HepG2 (cell line): ENCODE results near the gene EIF4E1B. TPM values are rescaled to one million over a fixed set of nuclear protein-coding genes. Genes with fewer than 3 reads are reported as not detected.

Source experiments
- ATAC-seq: fragments of 200-7000 bp; cut with Tn5 transposase; 3 replicates; pipeline ENCODE4 v1.9.1; 2020; ENCODE audit warnings: mild to moderate bottlenecking, moderate library complexity
- BruUV-seq: library from RNA; stranded (reverse); fragments of 400-500 nt; replicated peaks from 2 replicates; lab custom pipeline; 2021; lab: Mats Ljungman, UMichigan
- CTCF ChIA-PET: fragments of 300-600 bp; formaldehyde crosslinking; extraction: SDS; loops from one replicate; lab custom pipeline; 2021; ENCODE audit warnings: low total read pairs, inconsistent platforms, low intra/inter-chr PET ratio; lab: Yijun Ruan, JAX
- POLR2A ChIA-PET: fragments of 350-600 bp; sonication (Branson Sonifier 250); formaldehyde crosslinking; loops from one replicate; lab custom pipeline; 2020; ENCODE audit warnings: antibody characterized with exemption, inconsistent platforms; lab: Yijun Ruan, JAX
- DNase-seq: peaks from one replicate; pipeline ENCODE4 v3.0.0-alpha.2; 2015; ENCODE audit warnings: low spot score
- FAIRE-seq: peaks from 3 replicates; lab custom pipeline; 2011; peaks lifted over from hg19 to GRCh38; lab: Jason Lieb, UNC
- H2AFZ ChIP-seq: one replicate; pipeline ENCODE4 v1.6.1; 2011; ENCODE audit warnings: low read length, inconsistent platforms
- H3K27ac ChIP-seq: fragments of 300-600 bp; 3 replicates; pipeline ENCODE4 v1.8.0; 2011; ENCODE audit warnings: mixed run types, mild to moderate bottlenecking, mixed read lengths, low read length, inconsistent platforms; ENCODE audit not compliant: insufficient read depth; ENCODE audit errors: extremely low read length
- H3K27me3 ChIP-seq, 2 experiments: fragments of 200-600 bp in 1 of 2; 2 replicates in 1 of 2; 3 replicates in 1 of 2; pipeline versions ENCODE4 v1.6.0 to v1.8.0; 2011; ENCODE audit warnings: low read length in 2 of 2, mild to moderate bottlenecking in 2 of 2, moderate library complexity in 2 of 2, inconsistent platforms in 1 of 2; ENCODE audit not compliant: insufficient read depth in 2 of 2, control insufficient read depth in 1 of 2
- H3K36me3 ChIP-seq, 2 experiments: fragments of 200-600 bp in 1 of 2; replicated peaks in 1 of 2; 2 replicates in 1 of 2; 3 replicates in 1 of 2; pipeline versions ENCODE4 v1.5.1 to v1.8.0; 2011; ENCODE audit warnings: low read length in 2 of 2, inconsistent platforms in 1 of 2; ENCODE audit not compliant: insufficient read depth in 2 of 2, control insufficient read depth in 1 of 2
- H3K4me1 ChIP-seq: 2 replicates; pipeline ENCODE4 v1.5.1; 2012; ENCODE audit warnings: low read length, inconsistent platforms; ENCODE audit not compliant: insufficient read depth
- H3K4me2 ChIP-seq: 2 replicates; pipeline ENCODE4 v1.6.0; 2011; ENCODE audit warnings: low read depth, low read length, inconsistent platforms
- H3K4me3 ChIP-seq, 3 experiments: fragments of 200-600 bp in 1 of 3; sonication (generic), shearing (Covaris generic) in 1 of 3; replicated peaks in 1 of 3; 2 replicates each; pipeline ENCODE4 v1.5.1; 2011 to 2016; ENCODE audit warnings: low read length in 3 of 3, inconsistent platforms in 2 of 3, low read depth in 2 of 3, mild to moderate bottlenecking in 2 of 3, control low read depth in 1 of 3, mixed read lengths in 1 of 3; ENCODE audit not compliant: insufficient read depth in 1 of 3
- H3K79me2 ChIP-seq: one replicate; pipeline ENCODE4 v1.6.1; 2011; ENCODE audit warnings: low read length, inconsistent platforms; ENCODE audit not compliant: insufficient read depth
- H3K9ac ChIP-seq: 2 replicates; pipeline ENCODE4 v1.6.0; 2011; ENCODE audit warnings: mild to moderate bottlenecking, low read depth, low read length, inconsistent platforms; ENCODE audit not compliant: insufficient read depth
- H3K9me3 ChIP-seq: 2 replicates; pipeline ENCODE4 v1.5.1; 2012; ENCODE audit warnings: mild to moderate bottlenecking, low read length
- H4K20me1 ChIP-seq: 2 replicates; pipeline ENCODE4 v1.6.0; 2011; ENCODE audit warnings: inconsistent platforms, mild to moderate bottlenecking, low read length, moderate library complexity; ENCODE audit not compliant: insufficient read depth
- AGO1 ChIP-seq: fragments of 200-400 bp; formaldehyde crosslinking; IDR thresholded peaks from 2 replicates; pipeline ENCODE4 v1.6.1; 2017; ENCODE audit warnings: mild to moderate bottlenecking, low read depth, low read length, moderate library complexity; ENCODE audit not compliant: poor library complexity, severe bottlenecking
- AGO2 ChIP-seq: fragments of 200-400 bp; formaldehyde crosslinking; optimal IDR thresholded peaks from 2 replicates; pipeline ENCODE3; 2017; ENCODE audit warnings: mild to moderate bottlenecking, low read depth, low read length, moderate library complexity
- FOXA1 ChIP-seq, 2 experiments: fragments of 450-650 bp in 1 of 2; sonication (generic) in 1 of 2; formaldehyde crosslinking in 1 of 2; IDR thresholded peaks; 2 replicates each; pipeline versions ENCODE4 v1.4.0 to v1.6.1; 2016 to 2020; ENCODE audit warnings: missing genetic modification reagents in 1 of 2
- SNRNP70 ChIP-seq: fragments of 200-400 bp; formaldehyde crosslinking; IDR thresholded peaks from 2 replicates; pipeline ENCODE4 v1.6.1; 2017; ENCODE audit warnings: mild to moderate bottlenecking, low read depth, low read length, moderate library complexity
- ZNF329 ChIP-seq: sonication (generic); formaldehyde crosslinking; IDR thresholded peaks from 2 replicates; pipeline ENCODE4 v1.9.0; 2021; ENCODE audit warnings: low read depth, mild to moderate bottlenecking, missing genetic modification reagents
- ZNF33A ChIP-seq: sonication (generic); formaldehyde crosslinking; IDR thresholded peaks from 2 replicates; pipeline ENCODE4 v1.5.1; 2020; ENCODE audit warnings: missing genetic modification reagents, mild to moderate bottlenecking, moderate library complexity, borderline replicate concordance
- ZNF616 ChIP-seq: sonication (generic); formaldehyde crosslinking; IDR thresholded peaks from 2 replicates; pipeline ENCODE4 v1.5.0; 2020; ENCODE audit warnings: low read depth, mild to moderate bottlenecking, missing genetic modification reagents
- ZNF672 ChIP-seq: sonication (generic); formaldehyde crosslinking; IDR thresholded peaks from 2 replicates; pipeline ENCODE4 v1.8.1; 2022; ENCODE audit warnings: missing genetic modification reagents
- WGBS: methylation state at CpG from one replicate; pipeline ENCODE4 v1.1.6; 2017; ENCODE audit warnings: low lambda C conversion rate; 5-methylcytosine and 5-hydroxymethylcytosine counted together
- in situ Hi-C: cut with HindIII; loops from 2 replicates; pipeline ENCODE4 v1.10.0; 2017; ENCODE audit warnings: low pct_unique_long_range_greater_than_20kb; ENCODE audit not compliant: extremely low pct_ligation_motif_present
- intact Hi-C: fragments of 100-400 bp; cut with micrococcal nuclease; formaldehyde crosslinking; loops from one replicate; pipeline ENCODE4 v1.10.0; 2022; ENCODE audit not compliant: unreplicated experiment
- polyA plus RNA-seq, 8 experiments: library from polyadenylated mRNA; depleted of rRNA in 3 of 8; stranded (reverse) in 7 of 8; unstranded in 1 of 8; fragments of >200 nt; fragmentation: Illumina TruSeq in 4 of 8; extraction: Trizol in 4 of 8; gene quantifications; 2 replicates each; pipeline versions ENCODE4 v1.2.1 to v1.2.3, GENCODE V29; 2011 to 2016; ENCODE audit warnings: low read depth in 4 of 8, missing spikeins in 1 of 8, mixed read lengths in 1 of 8; ENCODE audit not compliant: insufficient read depth in 1 of 8
- total RNA-seq, 5 experiments: library from RNA; depleted of rRNA; stranded (reverse); fragments of >200 nt; fragmentation: Illumina TruSeq; extraction: Trizol; gene quantifications; 2 replicates each; pipeline ENCODE4 v1.2.3, GENCODE V29; 2016; ENCODE audit warnings: low read depth in 1 of 5
- TF ChIP-seq, protein P1 (sequence below): sonication (generic); formaldehyde crosslinking; conservative IDR thresholded peaks from 2 replicates; pipeline ENCODE4 v1.4.0; 2020; ENCODE audit warnings: missing genetic modification reagents
- TF ChIP-seq, protein P2 (sequence below): sonication (generic); formaldehyde crosslinking; IDR thresholded peaks from 2 replicates; pipeline ENCODE4 v1.8.0; 2022; ENCODE audit warnings: missing genetic modification reagents, mild to moderate bottlenecking, moderate library complexity, borderline replicate concordance
- TF ChIP-seq, protein P3 (sequence below): sonication (generic); formaldehyde crosslinking; IDR thresholded peaks from 2 replicates; pipeline ENCODE4 v1.8.0; 2023; ENCODE audit warnings: mild to moderate bottlenecking, missing genetic modification reagents
- TF ChIP-seq, protein P4 (sequence below): sonication (generic); formaldehyde crosslinking; IDR thresholded peaks from 2 replicates; pipeline ENCODE4 v1.9.0; 2021; ENCODE audit warnings: missing genetic modification reagents, borderline replicate concordance
- TF ChIP-seq, protein P5 (sequence below): sonication (generic); formaldehyde crosslinking; IDR thresholded peaks from 2 replicates; pipeline ENCODE4 v1.8.1; 2023; ENCODE audit warnings: mild to moderate bottlenecking, missing genetic modification reagents, borderline replicate concordance

The EIF4E1B gene
- total and polyA plus RNA-seq, 2 of the 13 experiments (the other 11 are each of a cell fraction or from before 2014, with no cell fraction given), result not detected

DNA sequence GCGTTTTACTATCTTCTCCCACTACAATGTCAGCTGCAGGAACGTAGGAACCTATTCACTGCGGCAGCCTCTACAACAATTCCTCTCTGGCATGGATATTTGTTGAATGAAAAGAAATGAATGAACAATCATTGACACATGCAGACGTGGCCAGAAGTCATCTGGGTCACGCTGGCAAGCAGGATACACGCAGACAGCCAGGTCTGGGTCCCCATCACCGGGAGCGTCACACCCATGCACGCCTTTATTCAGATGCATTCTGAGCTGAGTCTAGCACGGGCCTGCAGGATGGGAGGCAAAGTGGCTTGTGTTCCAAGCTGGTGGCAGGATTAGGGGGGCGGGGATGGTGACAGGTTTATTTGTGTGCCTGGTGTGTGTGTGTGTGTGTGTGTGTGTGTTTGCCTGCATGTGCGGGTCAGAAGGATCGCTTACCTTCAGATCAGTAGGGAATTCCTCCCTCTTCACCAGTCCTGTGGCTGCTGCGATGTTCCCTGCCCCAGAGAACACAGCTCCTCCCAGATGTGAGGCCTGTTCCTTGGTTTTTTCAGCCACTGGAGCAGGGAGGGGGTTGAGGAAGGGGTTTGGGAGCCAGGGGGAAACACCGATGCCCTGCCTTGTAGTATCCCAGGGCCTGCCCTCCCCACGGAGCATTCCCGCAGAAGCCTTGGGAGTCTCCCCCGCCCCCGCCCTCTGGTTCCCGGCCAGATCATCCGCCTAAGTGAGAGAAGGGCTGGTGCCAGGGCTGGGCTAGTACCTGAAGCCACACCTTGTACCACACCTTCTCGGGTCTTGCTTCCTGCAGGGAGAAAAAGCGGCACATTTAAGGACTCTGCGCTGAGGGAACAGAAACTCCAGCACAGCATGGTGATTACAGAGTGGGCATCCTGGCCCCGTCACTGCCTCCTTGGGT, 4.3 kb upstream of the EIF4E1B start (continued):
- TF ChIP-seq, protein P1, sequence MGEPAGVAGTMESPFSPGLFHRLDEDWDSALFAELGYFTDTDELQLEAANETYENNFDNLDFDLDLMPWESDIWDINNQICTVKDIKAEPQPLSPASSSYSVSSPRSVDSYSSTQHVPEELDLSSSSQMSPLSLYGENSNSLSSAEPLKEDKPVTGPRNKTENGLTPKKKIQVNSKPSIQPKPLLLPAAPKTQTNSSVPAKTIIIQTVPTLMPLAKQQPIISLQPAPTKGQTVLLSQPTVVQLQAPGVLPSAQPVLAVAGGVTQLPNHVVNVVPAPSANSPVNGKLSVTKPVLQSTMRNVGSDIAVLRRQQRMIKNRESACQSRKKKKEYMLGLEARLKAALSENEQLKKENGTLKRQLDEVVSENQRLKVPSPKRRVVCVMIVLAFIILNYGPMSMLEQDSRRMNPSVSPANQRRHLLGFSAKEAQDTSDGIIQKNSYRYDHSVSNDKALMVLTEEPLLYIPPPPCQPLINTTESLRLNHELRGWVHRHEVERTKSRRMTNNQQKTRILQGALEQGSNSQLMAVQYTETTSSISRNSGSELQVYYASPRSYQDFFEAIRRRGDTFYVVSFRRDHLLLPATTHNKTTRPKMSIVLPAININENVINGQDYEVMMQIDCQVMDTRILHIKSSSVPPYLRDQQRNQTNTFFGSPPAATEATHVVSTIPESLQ (CRISPR knock-in tag), result no peak
- TF ChIP-seq ZNF329 (CRISPR knock-in tag) (no peak), AGO1 (no peak), ZNF616 (CRISPR knock-in tag) (no peak)
- TF ChIP-seq, protein P2, sequence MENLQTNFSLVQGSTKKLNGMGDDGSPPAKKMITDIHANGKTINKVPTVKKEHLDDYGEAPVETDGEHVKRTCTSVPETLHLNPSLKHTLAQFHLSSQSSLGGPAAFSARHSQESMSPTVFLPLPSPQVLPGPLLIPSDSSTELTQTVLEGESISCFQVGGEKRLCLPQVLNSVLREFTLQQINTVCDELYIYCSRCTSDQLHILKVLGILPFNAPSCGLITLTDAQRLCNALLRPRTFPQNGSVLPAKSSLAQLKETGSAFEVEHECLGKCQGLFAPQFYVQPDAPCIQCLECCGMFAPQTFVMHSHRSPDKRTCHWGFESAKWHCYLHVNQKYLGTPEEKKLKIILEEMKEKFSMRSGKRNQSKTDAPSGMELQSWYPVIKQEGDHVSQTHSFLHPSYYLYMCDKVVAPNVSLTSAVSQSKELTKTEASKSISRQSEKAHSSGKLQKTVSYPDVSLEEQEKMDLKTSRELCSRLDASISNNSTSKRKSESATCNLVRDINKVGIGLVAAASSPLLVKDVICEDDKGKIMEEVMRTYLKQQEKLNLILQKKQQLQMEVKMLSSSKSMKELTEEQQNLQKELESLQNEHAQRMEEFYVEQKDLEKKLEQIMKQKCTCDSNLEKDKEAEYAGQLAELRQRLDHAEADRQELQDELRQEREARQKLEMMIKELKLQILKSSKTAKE (CRISPR knock-in tag), result no peak

DNA sequence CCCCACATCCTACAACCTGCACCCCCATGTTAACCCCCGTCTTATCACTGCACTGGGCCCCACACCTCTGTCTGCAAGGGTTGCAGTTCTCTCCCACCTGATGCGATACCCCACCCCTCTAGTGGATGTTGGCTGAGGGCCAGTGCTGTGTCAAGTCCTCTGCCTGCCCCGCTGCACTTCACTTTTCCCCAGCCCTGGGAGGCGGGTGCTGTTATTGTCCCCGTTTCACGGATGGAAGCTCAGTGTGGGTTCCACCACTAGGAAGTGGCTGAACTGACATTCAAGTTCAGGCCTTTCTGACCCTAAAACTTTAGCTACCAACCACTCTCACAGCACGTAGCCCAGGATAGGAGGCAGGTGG, 3.6 kb upstream of the EIF4E1B start:
- in situ Hi-C loops, result no loop called here
- ATAC-seq (no peak), DNase-seq (no peak), FAIRE-seq (no peak)
- Histone ChIP-seq H3K9ac (no peak overlapping the region), H2AFZ (no peak overlapping the region), H3K79me2 (no peaks in the 10 kb centered on the region), H3K4me2 (no peak overlapping the region), H4K20me1 (no peaks in the 10 kb centered on the region), H3K27ac (no peak overlapping the region), H3K4me1 (peaks cover 26% of the 10 kb centered on the region), H3K36me3 (no peaks in the 10 kb centered on the region), H3K27me3 (peaks cover 18 to 87% of the 10 kb centered on the region in 2 experiments), H3K9me3 (no peaks in the 10 kb centered on the region), H3K4me3 (no peak overlapping the region)
- no TSS peak for BruUV-seq
- WGBS, result 0% methylated on average over 5 of the region's 7 CpGs
- ChIA-PET POLR2A (no interaction called here), CTCF (no interaction called here)
- intact Hi-C loops, result no loop called here
- TF ChIP-seq AGO2 (no peak), SNRNP70 (no peak), FOXA1 (IDR thresholded peaks at IDR 0.05) (no peak), FOXA1 (CRISPR knock-in tag; IDR thresholded peaks at IDR 0.05) (no peak), ZNF672 (CRISPR knock-in tag) (no peak), ZNF33A (CRISPR knock-in tag) (no peak)
- TF ChIP-seq, protein P3, sequence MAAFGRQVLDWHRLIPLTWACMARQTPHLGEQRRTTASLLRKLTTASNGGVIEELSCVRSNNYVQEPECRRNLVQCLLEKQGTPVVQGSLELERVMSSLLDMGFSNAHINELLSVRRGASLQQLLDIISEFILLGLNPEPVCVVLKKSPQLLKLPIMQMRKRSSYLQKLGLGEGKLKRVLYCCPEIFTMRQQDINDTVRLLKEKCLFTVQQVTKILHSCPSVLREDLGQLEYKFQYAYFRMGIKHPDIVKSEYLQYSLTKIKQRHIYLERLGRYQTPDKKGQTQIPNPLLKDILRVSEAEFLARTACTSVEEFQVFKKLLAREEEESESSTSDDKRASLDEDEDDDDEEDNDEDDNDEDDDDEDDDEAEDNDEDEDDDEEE (CRISPR knock-in tag), result no peak
- TF ChIP-seq, protein P4, sequence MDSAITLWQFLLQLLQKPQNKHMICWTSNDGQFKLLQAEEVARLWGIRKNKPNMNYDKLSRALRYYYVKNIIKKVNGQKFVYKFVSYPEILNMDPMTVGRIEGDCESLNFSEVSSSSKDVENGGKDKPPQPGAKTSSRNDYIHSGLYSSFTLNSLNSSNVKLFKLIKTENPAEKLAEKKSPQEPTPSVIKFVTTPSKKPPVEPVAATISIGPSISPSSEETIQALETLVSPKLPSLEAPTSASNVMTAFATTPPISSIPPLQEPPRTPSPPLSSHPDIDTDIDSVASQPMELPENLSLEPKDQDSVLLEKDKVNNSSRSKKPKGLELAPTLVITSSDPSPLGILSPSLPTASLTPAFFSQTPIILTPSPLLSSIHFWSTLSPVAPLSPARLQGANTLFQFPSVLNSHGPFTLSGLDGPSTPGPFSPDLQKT (CRISPR knock-in tag), result no peak
- TF ChIP-seq, protein P5, sequence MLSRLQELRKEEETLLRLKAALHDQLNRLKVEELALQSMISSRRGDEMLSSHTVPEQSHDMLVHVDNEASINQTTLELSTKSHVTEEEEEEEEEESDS, result no peak
